Measurements from ENCODE around the gene CACNA1D. TPM values are rescaled to one million over a fixed set of nuclear protein-coding genes. Genes with fewer than 3 reads are reported as not detected.

CACNA1D gene
- total and polyA plus RNA-seq, 2 donors (not counting 3 experiments of a cell fraction or from before 2014, with no cell fraction given) = 0.06 TPM; not detected in 1

DNA sequence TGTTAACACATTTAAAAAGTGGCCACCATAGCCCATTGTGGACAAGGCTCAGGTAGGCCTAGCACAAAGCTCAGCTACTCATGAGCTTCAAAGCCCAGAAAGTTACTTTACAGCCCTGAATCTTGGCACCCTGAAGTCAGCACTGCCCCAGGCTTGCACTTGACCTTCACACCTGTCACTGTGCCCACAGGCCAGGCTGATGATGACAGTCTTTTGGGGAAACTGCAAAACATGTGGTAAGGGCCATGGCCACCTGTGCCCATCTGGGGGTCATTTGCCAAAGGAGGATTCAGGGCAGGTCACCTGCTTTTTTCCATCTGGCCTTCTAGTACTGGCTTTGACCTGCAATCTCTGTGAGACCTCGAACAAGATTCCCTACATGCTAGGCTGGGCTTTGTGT lies 340.8 kb downstream of the CACNA1D start:
- CTCF ChIA-PET = no interaction called here

More for the DNA sequence above, 340.8 kb downstream of the CACNA1D start:
- no peak for DNase-seq (ENCODE audit: low read depth, low spot score)
- no TSS peak for BruUV-seq (replicated peaks)
- dilution Hi-C loops (cut with MboI; ENCODE audit: extremely low pct_ligation_motif_present, low sequenced_read_pairs) (no loop called here), intact Hi-C loops (cut with micrococcal nuclease) (no loop called here)
- no peaks in the 10 kb centered on the region for H3K4me1 ChIP-seq (ENCODE audit: control insufficient read depth, extremely low read depth, insufficient read depth, low read length)
- no peaks in the 10 kb centered on the region for H3K79me2 ChIP-seq (ENCODE audit: control insufficient read depth, insufficient read depth, low read length)
- no peaks in the 10 kb centered on the region for H3K9me3 ChIP-seq (replicated peaks; ENCODE audit: control insufficient read depth, insufficient read depth, low read length)
- H3K9me1 ChIP-seq (replicated peaks; ENCODE audit: control insufficient read depth, extremely low read depth, insufficient read depth, low read length) = no peaks in the 10 kb centered on the region
- H2AFZ ChIP-seq (ENCODE audit: low read depth, low read length) = no peak overlapping the region
- no peak overlapping the region for H3K9ac ChIP-seq (replicated peaks; ENCODE audit: extremely low read depth, insufficient read depth, low read length)
- no peak for FAIRE-seq
- H3K36me3 ChIP-seq (ENCODE audit: control insufficient read depth in 2 of 2, extremely low read depth in 1 of 2, insufficient read depth in 2 of 2, low read length in 2 of 2) = no peaks in the 10 kb centered on the region
- no peaks in the 10 kb centered on the region for H3K27me3 ChIP-seq (ENCODE audit: control insufficient read depth in 2 of 2, insufficient read depth in 2 of 2, low read length in 2 of 2)
- POLR2A ChIA-PET = no interaction called here
- TF ChIP-seq GATA2 (IDR thresholded peaks at IDR 0.05; ENCODE audit: insufficient read depth, insufficient read length, low read depth, low read length) (no peak), POLR2AphosphoS5 (IDR thresholded peaks at IDR 0.05; ENCODE audit: insufficient read depth, low read depth, low read length) (no peak), POLR2A (IDR thresholded peaks at IDR 0.05; ENCODE audit: low read depth, low read length) (no peak), EZH2 (IDR thresholded peaks at IDR 0.05; ENCODE audit: borderline replicate concordance, low read depth, low read length, severe bottlenecking) (no peak), MYC (IDR thresholded peaks at IDR 0.05; ENCODE audit: low read depth, low read length) (no peak), FOS (IDR thresholded peaks at IDR 0.05; ENCODE audit: borderline replicate concordance, insufficient read depth, low read length) (no peak), MAX (IDR thresholded peaks at IDR 0.05; ENCODE audit: insufficient read depth, insufficient read length) (no peak), JUN (IDR thresholded peaks at IDR 0.05; ENCODE audit: borderline replicate concordance, insufficient read depth, insufficient read length, low read depth) (no peak)
- TF ChIP-seq, protein P1, sequence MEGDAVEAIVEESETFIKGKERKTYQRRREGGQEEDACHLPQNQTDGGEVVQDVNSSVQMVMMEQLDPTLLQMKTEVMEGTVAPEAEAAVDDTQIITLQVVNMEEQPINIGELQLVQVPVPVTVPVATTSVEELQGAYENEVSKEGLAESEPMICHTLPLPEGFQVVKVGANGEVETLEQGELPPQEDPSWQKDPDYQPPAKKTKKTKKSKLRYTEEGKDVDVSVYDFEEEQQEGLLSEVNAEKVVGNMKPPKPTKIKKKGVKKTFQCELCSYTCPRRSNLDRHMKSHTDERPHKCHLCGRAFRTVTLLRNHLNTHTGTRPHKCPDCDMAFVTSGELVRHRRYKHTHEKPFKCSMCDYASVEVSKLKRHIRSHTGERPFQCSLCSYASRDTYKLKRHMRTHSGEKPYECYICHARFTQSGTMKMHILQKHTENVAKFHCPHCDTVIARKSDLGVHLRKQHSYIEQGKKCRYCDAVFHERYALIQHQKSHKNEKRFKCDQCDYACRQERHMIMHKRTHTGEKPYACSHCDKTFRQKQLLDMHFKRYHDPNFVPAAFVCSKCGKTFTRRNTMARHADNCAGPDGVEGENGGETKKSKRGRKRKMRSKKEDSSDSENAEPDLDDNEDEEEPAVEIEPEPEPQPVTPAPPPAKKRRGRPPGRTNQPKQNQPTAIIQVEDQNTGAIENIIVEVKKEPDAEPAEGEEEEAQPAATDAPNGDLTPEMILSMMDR (IDR thresholded peaks at IDR 0.05; ENCODE audit: extremely low read depth in 1 of 2, insufficient read depth in 1 of 2, low read depth in 1 of 2, low read length in 2 of 2) = no peak
- no peak overlapping the region for H3K27ac ChIP-seq (ENCODE audit: insufficient read depth, low read depth, low read length)
- H4K20me1 ChIP-seq (replicated peaks; ENCODE audit: control insufficient read depth, extremely low read depth, insufficient read depth, low read length) = no peaks in the 10 kb centered on the region
- no peak overlapping the region for H3K4me2 ChIP-seq (ENCODE audit: insufficient read depth, low read length)
- H3K4me3 ChIP-seq (replicated peaks in 1 of 3; ENCODE audit: insufficient read depth in 1 of 3, low read depth in 1 of 3, low read length in 3 of 3) = no peak overlapping the region
